OCI-LY3 (cell line): ENCODE results near the gene ARFGAP2.

Source experiments
- CTCF ChIP-seq: fragments of 200-600, 300-600 bp; sonication (generic); IDR thresholded peaks from 2 replicates; pipeline ENCODE4 v1.5.1; 2014; ENCODE audit warnings: antibody characterized with exemption, low read length, low read depth
- EZH2phosphoT487 ChIP-seq: fragments of 200-600 bp; shearing (Covaris generic); IDR thresholded peaks from 2 replicates; pipeline ENCODE4 v1.6.1; 2018; ENCODE audit warnings: antibody characterized with exemption, mixed run types, low read depth

GRCh38 chr11:47121056-47121455, 55.6 kb downstream of the ARFGAP2 start:
- no peak for TF ChIP-seq CTCF
- no peak for TF ChIP-seq EZH2phosphoT487
